ENCODE measurements around the gene RHBDL3. TPM values are rescaled to one million over a fixed set of nuclear protein-coding genes. Genes with fewer than 3 reads are reported as not detected.
A peak's percentile ranks its signal among the peaks of the same experiment; 100 is the strongest.

The RHBDL3 gene, protein sequence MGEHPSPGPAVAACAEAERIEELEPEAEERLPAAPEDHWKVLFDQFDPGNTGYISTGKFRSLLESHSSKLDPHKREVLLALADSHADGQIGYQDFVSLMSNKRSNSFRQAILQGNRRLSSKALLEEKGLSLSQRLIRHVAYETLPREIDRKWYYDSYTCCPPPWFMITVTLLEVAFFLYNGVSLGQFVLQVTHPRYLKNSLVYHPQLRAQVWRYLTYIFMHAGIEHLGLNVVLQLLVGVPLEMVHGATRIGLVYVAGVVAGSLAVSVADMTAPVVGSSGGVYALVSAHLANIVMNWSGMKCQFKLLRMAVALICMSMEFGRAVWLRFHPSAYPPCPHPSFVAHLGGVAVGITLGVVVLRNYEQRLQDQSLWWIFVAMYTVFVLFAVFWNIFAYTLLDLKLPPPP
- total RNA-seq, result 0.11 and 0.18 TPM in 2 replicates

DNA sequence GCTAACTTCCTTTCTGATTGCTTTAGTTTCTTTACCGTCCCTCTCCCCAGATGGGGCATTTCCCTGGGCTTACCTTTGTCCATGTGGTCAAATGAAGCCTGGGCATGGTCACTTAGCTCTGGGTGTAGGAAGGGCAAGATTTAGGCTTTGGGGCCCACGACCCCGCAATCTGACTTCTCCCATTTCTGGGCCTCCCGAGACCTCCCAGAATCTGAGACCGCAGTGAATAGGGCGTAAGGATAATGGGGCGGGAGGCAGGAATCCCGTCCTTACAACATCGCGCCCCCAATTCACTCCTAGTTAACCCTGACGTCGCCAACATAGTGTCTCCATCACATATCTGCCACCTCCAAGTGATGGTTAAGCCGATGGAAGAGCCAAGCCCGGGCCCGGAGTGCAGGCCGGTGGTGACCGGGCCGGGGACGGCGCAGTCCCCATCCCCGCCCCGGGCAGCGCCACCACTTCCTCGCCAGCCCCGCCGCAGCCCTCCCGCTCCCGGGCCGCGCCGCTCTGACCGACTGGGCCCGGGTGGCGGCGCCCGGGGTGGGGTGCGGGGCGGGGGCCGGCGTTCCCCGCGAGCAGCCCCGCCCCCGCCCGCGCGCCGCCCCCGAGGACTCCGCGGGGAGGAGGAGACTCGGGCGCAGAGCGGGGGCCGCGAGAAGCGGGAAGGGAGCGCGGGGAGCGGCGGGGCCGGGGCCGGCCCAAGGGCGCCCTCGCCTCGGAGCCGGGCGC is at the start of gene RHBDL3:
TSS of gene RHBDL3 (plus strand) at position 641 of the 732 bp plus-strand sequence. CDS start 358 bp downstream, outside the sequence.
- H3K4me1 Mint-ChIP-seq (ENCODE audit: low read depth), result peaks cover 16% of the 10 kb centered on the region
- intact Hi-C loops (cut with micrococcal nuclease), result no loop called here
- H3K27me3 Mint-ChIP-seq (ENCODE audit: low read depth), result peaks cover 75% of the 10 kb centered on the region
- H3K27ac Mint-ChIP-seq, result no peak within 1 kb of the TSS
- H3K36me3 Mint-ChIP-seq (ENCODE audit: low read depth), result no peaks in the 10 kb centered on the region
- H3K4me3 Mint-ChIP-seq (ENCODE audit: low read depth), result peak within 1 kb of the TSS; percentile 73
- no peak for DNase-seq (ENCODE audit: low spot score)
- no peaks in the 10 kb centered on the region for H3K9me3 Mint-ChIP-seq

- no peak overlapping the region for H3K27ac Mint-ChIP-seq
- no peaks in the 10 kb centered on the region for H3K9me3 Mint-ChIP-seq
- no peak for DNase-seq (ENCODE audit: low spot score)
- no peak overlapping the region for H3K4me3 Mint-ChIP-seq (ENCODE audit: low read depth)
- intact Hi-C loops (cut with micrococcal nuclease), result no loop called here
- H3K4me1 Mint-ChIP-seq (ENCODE audit: low read depth), result peaks cover 30% of the 10 kb centered on the region
- H3K36me3 Mint-ChIP-seq (ENCODE audit: low read depth), result peaks cover 22% of the 10 kb centered on the region
- H3K27me3 Mint-ChIP-seq (ENCODE audit: low read depth), result no peaks in the 10 kb centered on the region
Observed at GRCh38 chr17:32222621-32223020, 43.0 kb upstream of the RHBDL3 start.

- DNase-seq (ENCODE audit: low spot score), result no peak
- intact Hi-C loops (cut with micrococcal nuclease), result no loop called here
- peaks cover 18% of the 10 kb centered on the region for H3K36me3 Mint-ChIP-seq (ENCODE audit: low read depth)
- no peak overlapping the region for H3K27ac Mint-ChIP-seq
- no peaks in the 10 kb centered on the region for H3K27me3 Mint-ChIP-seq (ENCODE audit: low read depth)
- no peak overlapping the region for H3K4me3 Mint-ChIP-seq (ENCODE audit: low read depth)
- no peaks in the 10 kb centered on the region for H3K9me3 Mint-ChIP-seq
- H3K4me1 Mint-ChIP-seq (ENCODE audit: low read depth), result peaks cover 27% of the 10 kb centered on the region
Observed at GRCh38 chr17:32223703-32224102, 41.9 kb upstream of the RHBDL3 start.

GRCh38 chr17:32226886-32227285 is 38.7 kb upstream of the RHBDL3 start:
- H3K27ac Mint-ChIP-seq, result no peak overlapping the region
- intact Hi-C loops (cut with micrococcal nuclease), result no loop called here
- peaks cover 10% of the 10 kb centered on the region for H3K36me3 Mint-ChIP-seq (ENCODE audit: low read depth)
- no peaks in the 10 kb centered on the region for H3K27me3 Mint-ChIP-seq (ENCODE audit: low read depth)
- H3K4me1 Mint-ChIP-seq (ENCODE audit: low read depth), result peaks cover 4% of the 10 kb centered on the region
- no peak for DNase-seq (ENCODE audit: low spot score)
- H3K9me3 Mint-ChIP-seq, result no peaks in the 10 kb centered on the region
- no peak overlapping the region for H3K4me3 Mint-ChIP-seq (ENCODE audit: low read depth)

GRCh38 chr17:32227910-32228309 is 37.7 kb upstream of the RHBDL3 start:
- H3K9me3 Mint-ChIP-seq, result no peaks in the 10 kb centered on the region
- H3K36me3 Mint-ChIP-seq (ENCODE audit: low read depth), result peaks cover 10% of the 10 kb centered on the region
- peaks cover 4% of the 10 kb centered on the region for H3K4me1 Mint-ChIP-seq (ENCODE audit: low read depth)
- H3K27me3 Mint-ChIP-seq (ENCODE audit: low read depth), result no peaks in the 10 kb centered on the region
- DNase-seq (ENCODE audit: low spot score), result no peak
- intact Hi-C loops (cut with micrococcal nuclease), result no loop called here
- no peak overlapping the region for H3K4me3 Mint-ChIP-seq (ENCODE audit: low read depth)
- no peak overlapping the region for H3K27ac Mint-ChIP-seq

- no peaks in the 10 kb centered on the region for H3K9me3 Mint-ChIP-seq
- no peak overlapping the region for H3K4me3 Mint-ChIP-seq (ENCODE audit: low read depth)
- no peaks in the 10 kb centered on the region for H3K36me3 Mint-ChIP-seq (ENCODE audit: low read depth)
- DNase-seq (ENCODE audit: low spot score), result no peak
- H3K27ac Mint-ChIP-seq, result no peak overlapping the region
- peaks cover under 1% of the 10 kb centered on the region for H3K27me3 Mint-ChIP-seq (ENCODE audit: low read depth)
- H3K4me1 Mint-ChIP-seq (ENCODE audit: low read depth), result peaks cover 5% of the 10 kb centered on the region
- intact Hi-C loops (cut with micrococcal nuclease), result no loop called here
Observed at GRCh38 chr17:32235588-32235987, 30.0 kb upstream of the RHBDL3 start.

DNA sequence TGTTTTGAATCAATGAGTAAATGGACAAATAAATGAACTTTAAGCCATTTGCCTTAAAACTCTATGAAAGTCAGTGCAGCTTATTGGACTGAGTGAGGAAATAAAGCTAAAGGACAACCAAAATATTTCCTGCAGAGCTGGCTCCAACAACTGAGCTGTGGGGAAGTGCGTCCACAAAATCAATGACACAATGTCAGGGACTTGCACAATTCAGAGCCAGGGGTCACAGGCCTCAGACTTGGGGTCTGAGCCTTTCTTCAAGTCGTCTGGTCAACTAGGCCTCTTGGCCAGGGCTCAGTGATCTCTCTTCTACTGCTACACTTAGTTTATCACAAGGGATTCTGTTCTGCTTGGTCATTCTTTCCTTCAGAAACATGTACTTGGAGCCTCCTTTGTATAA is 26.2 kb upstream of the RHBDL3 start:
- Mint-ChIP-seq H3K27me3 (ENCODE audit: low read depth) (peaks cover 12% of the 10 kb centered on the region), H3K9me3 (no peaks in the 10 kb centered on the region), H3K27ac (no peak overlapping the region), H3K4me1 (ENCODE audit: low read depth) (no peaks in the 10 kb centered on the region), H3K36me3 (ENCODE audit: low read depth) (no peaks in the 10 kb centered on the region), H3K4me3 (ENCODE audit: low read depth) (no peak overlapping the region)
- intact Hi-C loops (cut with micrococcal nuclease), result no loop called here
- DNase-seq (ENCODE audit: low spot score), result no peak

GRCh38 chr17:32240750-32241149 is 24.9 kb upstream of the RHBDL3 start:
- Mint-ChIP-seq H3K36me3 (ENCODE audit: low read depth) (no peaks in the 10 kb centered on the region), H3K27ac (no peak overlapping the region), H3K4me1 (ENCODE audit: low read depth) (no peaks in the 10 kb centered on the region), H3K27me3 (ENCODE audit: low read depth) (peaks cover 16% of the 10 kb centered on the region), H3K9me3 (no peaks in the 10 kb centered on the region), H3K4me3 (ENCODE audit: low read depth) (no peak overlapping the region)
- DNase-seq (ENCODE audit: low spot score), result no peak
- intact Hi-C loops (cut with micrococcal nuclease), result no loop called here

DNA sequence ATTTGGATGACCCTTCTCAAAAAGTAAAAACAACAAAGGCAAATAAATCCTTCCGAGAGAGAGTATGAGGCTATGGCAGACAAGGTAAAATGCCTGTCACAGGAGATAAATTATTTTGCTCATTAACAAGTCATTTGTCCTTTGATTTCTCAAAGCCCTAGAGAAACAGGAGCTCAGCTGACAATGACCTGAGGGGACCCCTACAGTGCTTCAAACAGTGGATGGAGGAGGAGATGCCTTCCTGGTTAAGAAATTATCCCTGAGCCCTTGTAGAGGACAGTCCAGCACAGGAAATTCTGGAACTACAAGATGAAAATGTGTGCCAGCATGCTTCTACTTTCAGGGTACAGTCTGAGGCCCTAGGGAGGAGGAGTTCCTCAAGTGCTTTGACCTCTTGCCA is 24.0 kb upstream of the RHBDL3 start:
- intact Hi-C loops (cut with micrococcal nuclease), result no loop called here
- H3K4me3 Mint-ChIP-seq (ENCODE audit: low read depth), result no peak overlapping the region
- H3K9me3 Mint-ChIP-seq, result no peaks in the 10 kb centered on the region
- H3K36me3 Mint-ChIP-seq (ENCODE audit: low read depth), result no peaks in the 10 kb centered on the region
- no peak overlapping the region for H3K27ac Mint-ChIP-seq
- no peak for DNase-seq (ENCODE audit: low spot score)
- H3K27me3 Mint-ChIP-seq (ENCODE audit: low read depth), result peaks cover 16% of the 10 kb centered on the region
- H3K4me1 Mint-ChIP-seq (ENCODE audit: low read depth), result no peaks in the 10 kb centered on the region

- Mint-ChIP-seq H3K9me3 (no peaks in the 10 kb centered on the region), H3K27ac (no peak overlapping the region), H3K36me3 (ENCODE audit: low read depth) (no peaks in the 10 kb centered on the region), H3K4me3 (ENCODE audit: low read depth) (no peak overlapping the region), H3K27me3 (ENCODE audit: low read depth) (peaks cover 31% of the 10 kb centered on the region), H3K4me1 (ENCODE audit: low read depth) (peaks cover 4% of the 10 kb centered on the region)
- intact Hi-C loops (cut with micrococcal nuclease), result no loop called here
- DNase-seq (ENCODE audit: low spot score), result no peak
Observed at GRCh38 chr17:32249475-32249874, 16.2 kb upstream of the RHBDL3 start.

- intact Hi-C loops (cut with micrococcal nuclease), result loop anchor here (1.0 to 10.0 kb wide), 3 partner anchors 66 to 192 kb away; partner anchors contain the start of genes PSMD11 and ZNF207
- peak; percentile 66 for DNase-seq (ENCODE audit: low spot score)
- Mint-ChIP-seq H3K4me1 (ENCODE audit: low read depth) (peaks cover 4% of the 10 kb centered on the region), H3K4me3 (ENCODE audit: low read depth) (no peak overlapping the region), H3K27me3 (ENCODE audit: low read depth) (peaks cover 43% of the 10 kb centered on the region), H3K27ac (no peak overlapping the region), H3K9me3 (no peaks in the 10 kb centered on the region), H3K36me3 (ENCODE audit: low read depth) (no peaks in the 10 kb centered on the region)
Observed at GRCh38 chr17:32253117-32253611, 12.5 kb upstream of the RHBDL3 start.

DNA sequence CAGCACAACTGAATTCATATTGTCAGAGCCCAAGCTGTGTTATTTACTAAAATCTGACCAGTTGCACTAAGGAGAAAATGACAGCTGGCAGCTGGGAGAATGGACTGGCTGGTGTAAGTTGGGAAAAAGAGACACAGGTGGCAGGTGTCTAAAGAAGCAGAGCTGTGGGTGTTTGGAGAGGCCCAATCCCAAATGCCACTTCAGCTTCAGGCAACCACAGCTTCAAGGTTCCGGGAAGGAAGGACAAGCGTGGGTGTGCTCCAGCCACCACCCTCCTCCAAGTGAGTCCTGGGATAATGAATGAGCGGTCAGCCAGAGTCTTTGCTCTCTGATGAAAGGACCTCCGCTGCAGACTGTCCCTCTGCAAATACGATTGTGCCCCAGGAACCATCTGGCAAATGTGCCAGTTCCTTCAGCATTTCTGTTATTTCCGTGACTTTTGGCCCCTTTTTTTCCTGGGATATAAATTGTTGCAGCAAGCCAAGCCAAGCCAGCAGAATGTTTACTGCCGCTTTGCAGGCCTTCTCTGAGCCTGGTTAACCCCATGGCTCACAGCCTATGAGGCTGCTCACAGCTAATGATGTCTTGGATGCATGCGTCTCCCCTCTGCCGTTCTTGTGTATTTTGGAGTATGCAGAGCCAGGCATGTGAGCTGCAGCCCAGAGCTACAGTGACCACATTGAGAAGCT is 9.5 kb upstream of the RHBDL3 start:
- H3K9me3 Mint-ChIP-seq, result no peaks in the 10 kb centered on the region
- peaks cover 4% of the 10 kb centered on the region for H3K4me1 Mint-ChIP-seq (ENCODE audit: low read depth)
- no peaks in the 10 kb centered on the region for H3K36me3 Mint-ChIP-seq (ENCODE audit: low read depth)
- H3K4me3 Mint-ChIP-seq (ENCODE audit: low read depth), result no peak overlapping the region
- no peak overlapping the region for H3K27ac Mint-ChIP-seq
- DNase-seq (ENCODE audit: low spot score), result no peak
- peaks cover 45% of the 10 kb centered on the region for H3K27me3 Mint-ChIP-seq (ENCODE audit: low read depth)
- intact Hi-C loops (cut with micrococcal nuclease), result loop anchor here (10.0 kb wide), 1 partner anchor 189 kb away; the partner anchor contains the start of gene PSMD11
